DOHH2 (cell line): Measurements from ENCODE around the gene SNX9.
"Not testable (repeated sequence)": the region's sequence is repeated elsewhere in the genome, so short reads cannot be mapped to it uniquely, and the experiment has no call there.

Source experiments
- H3F3A ChIP-seq: fragments of 200-600 bp; sonication (generic), shearing (Covaris generic); 2 replicates; pipeline ENCODE4 v1.6.0; 2016; ENCODE audit warnings: antibody characterized with exemption, mild to moderate bottlenecking; ENCODE audit not compliant: control insufficient read depth, insufficient read depth
- H3K27ac ChIP-seq: fragments of 200-600 bp; sonication (generic); 2 replicates; pipeline ENCODE4 v1.5.1; 2014; ENCODE audit warnings: low read depth, mild to moderate bottlenecking, low read length, moderate library complexity
- H3K27me3 ChIP-seq: fragments of 200-600 bp; sonication (generic); 2 replicates; pipeline ENCODE4 v1.6.1; 2014; ENCODE audit warnings: mild to moderate bottlenecking, low read length, mixed read lengths; ENCODE audit not compliant: control insufficient read depth
- H3K36me3 ChIP-seq: fragments of 200-600 bp; sonication (generic); 2 replicates; pipeline ENCODE4 v1.6.1; 2014; ENCODE audit warnings: mild to moderate bottlenecking, low read length, moderate library complexity, mixed read lengths; ENCODE audit not compliant: control insufficient read depth
- H3K4me1 ChIP-seq: fragments of 200-600 bp; sonication (generic); 2 replicates; pipeline ENCODE4 v1.6.1; 2014; ENCODE audit warnings: mild to moderate bottlenecking, low read length, mixed read lengths; ENCODE audit not compliant: control insufficient read depth
- H3K4me2 ChIP-seq: fragments of 200-600 bp; sonication (generic); 2 replicates; pipeline ENCODE4 v1.6.0; 2014; ENCODE audit warnings: mild to moderate bottlenecking, low read length, moderate library complexity
- H3K4me3 ChIP-seq: fragments of 200-600 bp; sonication (generic); 2 replicates; pipeline ENCODE4 v1.5.1; 2014; ENCODE audit warnings: mild to moderate bottlenecking, low read length, mixed read lengths
- H3K79me2 ChIP-seq: fragments of 200-600 bp; sonication (generic); 2 replicates; pipeline ENCODE4 v1.6.1; 2014; ENCODE audit warnings: mild to moderate bottlenecking, low read length, mixed read lengths; ENCODE audit not compliant: control insufficient read depth
- H3K9me2 ChIP-seq: fragments of 200-600 bp; sonication (generic); replicated peaks from 2 replicates; pipeline ENCODE4 v1.6.1; 2014; ENCODE audit warnings: mild to moderate bottlenecking, low read length, mixed read lengths; ENCODE audit not compliant: control insufficient read depth
- H3K9me3 ChIP-seq: fragments of 200-600 bp; sonication (generic); 2 replicates; pipeline ENCODE4 v1.6.1; 2014; ENCODE audit warnings: antibody characterized with exemption, low read length, mixed read lengths; ENCODE audit not compliant: control insufficient read depth, insufficient read depth
- H4K20me1 ChIP-seq: fragments of 200-600 bp; sonication (generic); 2 replicates; pipeline ENCODE4 v1.6.0; 2014; ENCODE audit warnings: low read depth, mild to moderate bottlenecking, antibody characterized with exemption, low read length, moderate library complexity; ENCODE audit not compliant: control insufficient read depth, insufficient read depth
- CTCF ChIP-seq: fragments of 200-600 bp; sonication (generic); IDR thresholded peaks from one replicate; pipeline ENCODE4 v1.5.1; 2014; ENCODE audit warnings: antibody characterized with exemption, mild to moderate bottlenecking, low read depth, low read length; ENCODE audit not compliant: poor library complexity, severe bottlenecking
- EZH2phosphoT487 ChIP-seq: fragments of 200-600 bp; sonication (generic); IDR thresholded peaks from 2 replicates; pipeline ENCODE4 v1.6.1; 2017; ENCODE audit warnings: borderline replicate concordance, mild to moderate bottlenecking, antibody characterized with exemption, low read length, moderate library complexity, mixed read lengths

SNX9 gene

GRCh38 chr6:157935786-157936185 is 112.7 kb downstream of the SNX9 start:
- no peaks in the 10 kb centered on the region for H4K20me1 ChIP-seq
- TF ChIP-seq EZH2phosphoT487 (no peak), CTCF (no peak)
- no peaks in the 10 kb centered on the region for H3K9me2 ChIP-seq
- H3K4me3 ChIP-seq, result no peak overlapping the region
- H3K27ac ChIP-seq, result no peak overlapping the region
- no peak overlapping the region for H3K4me2 ChIP-seq
- H3K9me3 ChIP-seq, result no peaks in the 10 kb centered on the region
- peaks cover 3% of the 10 kb centered on the region for H3K27me3 ChIP-seq
- no peaks in the 10 kb centered on the region for H3K4me1 ChIP-seq
- H3K79me2 ChIP-seq, result no peaks in the 10 kb centered on the region
- H3K36me3 ChIP-seq, result no peaks in the 10 kb centered on the region
- no peaks in the 10 kb centered on the region for H3F3A ChIP-seq

- no peaks in the 10 kb centered on the region for H3K4me1 ChIP-seq
- no peaks in the 10 kb centered on the region for H3F3A ChIP-seq
- TF ChIP-seq CTCF (no peak), EZH2phosphoT487 (no peak)
- no peak overlapping the region for H3K4me3 ChIP-seq
- no peak overlapping the region for H3K27ac ChIP-seq
- H4K20me1 ChIP-seq, result no peaks in the 10 kb centered on the region
- no peaks in the 10 kb centered on the region for H3K79me2 ChIP-seq
- H3K36me3 ChIP-seq, result no peaks in the 10 kb centered on the region
- no peaks in the 10 kb centered on the region for H3K9me3 ChIP-seq
- H3K27me3 ChIP-seq, result peaks cover 6% of the 10 kb centered on the region
- no peaks in the 10 kb centered on the region for H3K9me2 ChIP-seq
- H3K4me2 ChIP-seq, result no peak overlapping the region
Observed at GRCh38 chr6:157937318-157937717, 114.3 kb downstream of the SNX9 start.

- H3K36me3 ChIP-seq, result no peaks in the 10 kb centered on the region
- H3K9me2 ChIP-seq, result no peaks in the 10 kb centered on the region
Observed at GRCh38 chr6:157937916-157938315, 114.9 kb downstream of the SNX9 start.

GRCh38 chr6:157940375-157941036 is 117.5 kb downstream of the SNX9 start:
- not testable (repeated sequence) for H3K79me2 ChIP-seq, H3K4me2 ChIP-seq, H3K9me3 ChIP-seq, H3K27me3 ChIP-seq, H3K27ac ChIP-seq, H3F3A ChIP-seq, H3K36me3 ChIP-seq, H3K4me1 ChIP-seq, H4K20me1 ChIP-seq, H3K4me3 ChIP-seq, H3K9me2 ChIP-seq

More at GRCh38 chr6:157937916-157938315, 114.9 kb downstream of the SNX9 start:
- Histone ChIP-seq H3K4me3 (no peak overlapping the region), H3K4me2 (no peak overlapping the region), H3F3A (no peaks in the 10 kb centered on the region), H3K79me2 (no peaks in the 10 kb centered on the region), H3K4me1 (no peaks in the 10 kb centered on the region), H3K27ac (no peak overlapping the region), H3K9me3 (no peaks in the 10 kb centered on the region), H3K27me3 (peaks cover 6% of the 10 kb centered on the region), H4K20me1 (no peaks in the 10 kb centered on the region)
- TF ChIP-seq CTCF (no peak), EZH2phosphoT487 (no peak)
